Measurements from ENCODE around the gene GPR37. TPM values are rescaled to one million over a fixed set of nuclear protein-coding genes. Genes with fewer than 3 reads are reported as not detected.

GPR37 gene
- total and polyA plus RNA-seq, 2 donors (not counting 1 experiment from before 2014, with no cell fraction given) = 12.6 to 20.6 TPM

DNA sequence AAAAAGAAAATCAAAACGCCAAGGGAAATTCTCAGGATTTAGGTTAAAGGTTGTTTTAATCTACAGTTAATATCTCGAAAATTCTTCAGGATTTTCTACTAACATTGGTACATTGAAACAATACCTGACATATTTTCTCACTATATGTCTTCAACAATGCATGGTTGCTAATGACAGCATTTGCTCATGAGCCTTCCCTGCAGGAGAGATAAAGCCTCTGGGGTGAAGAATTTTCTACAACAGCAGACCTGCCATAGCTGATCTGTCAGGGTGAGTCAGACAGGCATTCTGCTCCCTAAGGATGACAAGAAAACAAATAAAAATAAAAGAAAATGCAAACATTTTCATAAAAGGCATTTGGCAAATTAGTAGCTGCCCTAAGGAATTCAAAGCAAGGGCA is 11.7 kb upstream of the GPR37 start:
- Histone ChIP-seq H3K79me2 (ENCODE audit: control insufficient read depth, insufficient read depth, low read length) (no peaks in the 10 kb centered on the region), H3K4me2 (ENCODE audit: extremely low read depth, insufficient read depth, low read length) (no peak overlapping the region), H4K20me1 (ENCODE audit: control insufficient read depth, extremely low read depth, insufficient read depth, low read length) (no peaks in the 10 kb centered on the region), H3K27me3 (ENCODE audit: control insufficient read depth, insufficient read depth, low read length) (no peaks in the 10 kb centered on the region), H3K9ac (ENCODE audit: insufficient read depth, low read length) (no peak overlapping the region), H2AFZ (ENCODE audit: low read length) (no peak overlapping the region), H3K9me3 (ENCODE audit: control insufficient read depth, insufficient read depth, low read depth, low read length) (no peaks in the 10 kb centered on the region), H3K4me1 (ENCODE audit: control insufficient read depth, extremely low read depth, insufficient read depth, low read length) (no peaks in the 10 kb centered on the region), H3K27ac (ENCODE audit: insufficient read depth, low read length) (no peak overlapping the region), H3K36me3 (ENCODE audit: control insufficient read depth, insufficient read depth, low read length) (no peaks in the 10 kb centered on the region), H3K4me3 (replicated peaks in 1 of 4; ENCODE audit: control extremely low read depth in 1 of 4, insufficient read depth in 1 of 4, low read depth in 3 of 4, low read length in 4 of 4) (no peak overlapping the region)
- TF ChIP-seq, protein P1, sequence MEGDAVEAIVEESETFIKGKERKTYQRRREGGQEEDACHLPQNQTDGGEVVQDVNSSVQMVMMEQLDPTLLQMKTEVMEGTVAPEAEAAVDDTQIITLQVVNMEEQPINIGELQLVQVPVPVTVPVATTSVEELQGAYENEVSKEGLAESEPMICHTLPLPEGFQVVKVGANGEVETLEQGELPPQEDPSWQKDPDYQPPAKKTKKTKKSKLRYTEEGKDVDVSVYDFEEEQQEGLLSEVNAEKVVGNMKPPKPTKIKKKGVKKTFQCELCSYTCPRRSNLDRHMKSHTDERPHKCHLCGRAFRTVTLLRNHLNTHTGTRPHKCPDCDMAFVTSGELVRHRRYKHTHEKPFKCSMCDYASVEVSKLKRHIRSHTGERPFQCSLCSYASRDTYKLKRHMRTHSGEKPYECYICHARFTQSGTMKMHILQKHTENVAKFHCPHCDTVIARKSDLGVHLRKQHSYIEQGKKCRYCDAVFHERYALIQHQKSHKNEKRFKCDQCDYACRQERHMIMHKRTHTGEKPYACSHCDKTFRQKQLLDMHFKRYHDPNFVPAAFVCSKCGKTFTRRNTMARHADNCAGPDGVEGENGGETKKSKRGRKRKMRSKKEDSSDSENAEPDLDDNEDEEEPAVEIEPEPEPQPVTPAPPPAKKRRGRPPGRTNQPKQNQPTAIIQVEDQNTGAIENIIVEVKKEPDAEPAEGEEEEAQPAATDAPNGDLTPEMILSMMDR (conservative IDR thresholded peaks at IDR 0.05 in 1 of 2, IDR thresholded peaks at IDR 0.05 in 1 of 2; ENCODE audit: low read depth in 1 of 2, low read length in 2 of 2) = no peak
- TF ChIP-seq EZH2 (IDR thresholded peaks at IDR 0.05; ENCODE audit: low read length, missing control alignments) = no peak
- DNase-seq (ENCODE audit: low read depth in 2 of 2) = no peak

DNA sequence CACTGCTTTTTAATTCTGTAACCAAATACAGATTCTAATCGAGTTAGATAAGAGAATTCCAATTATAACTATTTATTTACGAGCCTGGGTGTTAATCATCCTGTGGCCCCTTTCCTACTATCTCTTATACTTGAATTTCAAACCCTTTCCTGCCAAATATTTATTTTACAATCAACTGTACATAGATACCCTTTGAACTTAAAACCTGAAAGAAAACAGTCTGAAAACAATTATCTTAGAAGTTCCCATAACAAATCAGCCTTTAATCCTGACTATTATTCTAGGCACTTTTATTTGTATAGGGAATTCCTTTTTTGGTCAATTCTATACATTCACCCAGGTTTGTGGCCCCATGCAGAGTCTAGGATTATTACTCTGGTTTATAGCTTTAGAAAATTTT is 10.6 kb upstream of the GPR37 start:
- no peaks in the 10 kb centered on the region for H3K9me3 ChIP-seq (ENCODE audit: control insufficient read depth, insufficient read depth, low read depth, low read length)
- H3K27me3 ChIP-seq (ENCODE audit: control insufficient read depth, insufficient read depth, low read length) = no peaks in the 10 kb centered on the region
- H3K4me1 ChIP-seq (ENCODE audit: control insufficient read depth, extremely low read depth, insufficient read depth, low read length) = no peaks in the 10 kb centered on the region
- no peak overlapping the region for H3K9ac ChIP-seq (ENCODE audit: insufficient read depth, low read length)
- no peak overlapping the region for H2AFZ ChIP-seq (ENCODE audit: low read length)
- no peak overlapping the region for H3K27ac ChIP-seq (ENCODE audit: insufficient read depth, low read length)
- H3K4me3 ChIP-seq (replicated peaks in 1 of 4; ENCODE audit: control extremely low read depth in 1 of 4, insufficient read depth in 1 of 4, low read depth in 3 of 4, low read length in 4 of 4) = no peak overlapping the region
- no peaks in the 10 kb centered on the region for H3K79me2 ChIP-seq (ENCODE audit: control insufficient read depth, insufficient read depth, low read length)
- H3K36me3 ChIP-seq (ENCODE audit: control insufficient read depth, insufficient read depth, low read length) = no peaks in the 10 kb centered on the region
- no peak for DNase-seq (ENCODE audit: low read depth in 2 of 2)
- TF ChIP-seq EZH2 (IDR thresholded peaks at IDR 0.05; ENCODE audit: low read length, missing control alignments) = no peak
- TF ChIP-seq, protein P1 (conservative IDR thresholded peaks at IDR 0.05 in 1 of 2, IDR thresholded peaks at IDR 0.05 in 1 of 2; ENCODE audit: low read depth in 1 of 2, low read length in 2 of 2) = no peak
- no peaks in the 10 kb centered on the region for H4K20me1 ChIP-seq (ENCODE audit: control insufficient read depth, extremely low read depth, insufficient read depth, low read length)
- H3K4me2 ChIP-seq (ENCODE audit: extremely low read depth, insufficient read depth, low read length) = no peak overlapping the region

DNA sequence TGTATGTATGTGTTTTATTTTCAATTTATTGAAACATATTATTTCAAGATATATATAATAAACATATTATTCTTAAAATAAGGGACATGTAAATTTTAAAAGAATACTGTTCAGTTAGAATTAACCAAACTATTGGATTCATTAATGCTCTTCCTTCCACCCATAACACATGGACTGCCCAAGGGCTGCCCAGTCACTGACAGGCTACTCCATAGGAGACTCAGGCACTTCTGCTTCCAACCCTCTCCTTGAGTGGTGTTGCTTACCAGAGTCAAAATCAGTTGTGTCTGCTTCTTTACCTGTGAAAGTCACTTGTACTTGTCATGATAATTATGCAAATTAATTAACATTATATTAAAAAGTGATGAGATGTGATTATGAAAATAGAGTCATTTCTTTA is 9.8 kb upstream of the GPR37 start:
- no peak overlapping the region for H3K27ac ChIP-seq (ENCODE audit: insufficient read depth, low read length)
- no peak for DNase-seq (ENCODE audit: low read depth in 2 of 2)
- H3K36me3 ChIP-seq (ENCODE audit: control insufficient read depth, insufficient read depth, low read length) = no peaks in the 10 kb centered on the region
- H3K4me1 ChIP-seq (ENCODE audit: control insufficient read depth, extremely low read depth, insufficient read depth, low read length) = no peaks in the 10 kb centered on the region
- no peaks in the 10 kb centered on the region for H3K27me3 ChIP-seq (ENCODE audit: control insufficient read depth, insufficient read depth, low read length)
- no peak overlapping the region for H2AFZ ChIP-seq (ENCODE audit: low read length)
- H4K20me1 ChIP-seq (ENCODE audit: control insufficient read depth, extremely low read depth, insufficient read depth, low read length) = no peaks in the 10 kb centered on the region
- H3K4me2 ChIP-seq (ENCODE audit: extremely low read depth, insufficient read depth, low read length) = no peak overlapping the region
- H3K79me2 ChIP-seq (ENCODE audit: control insufficient read depth, insufficient read depth, low read length) = no peaks in the 10 kb centered on the region
- TF ChIP-seq EZH2 (IDR thresholded peaks at IDR 0.05; ENCODE audit: low read length, missing control alignments) = no peak
- TF ChIP-seq, protein P1 (conservative IDR thresholded peaks at IDR 0.05 in 1 of 2, IDR thresholded peaks at IDR 0.05 in 1 of 2; ENCODE audit: low read depth in 1 of 2, low read length in 2 of 2) = no peak
- no peak overlapping the region for H3K9ac ChIP-seq (ENCODE audit: insufficient read depth, low read length)
- H3K9me3 ChIP-seq (ENCODE audit: control insufficient read depth, insufficient read depth, low read depth, low read length) = no peaks in the 10 kb centered on the region
- no peak overlapping the region for H3K4me3 ChIP-seq (replicated peaks in 1 of 4; ENCODE audit: control extremely low read depth in 1 of 4, insufficient read depth in 1 of 4, low read depth in 3 of 4, low read length in 4 of 4)

Data from fibroblast of lung (primary cell).